GM19395 (cell line): ENCODE data around the gene ACTBL2.
A peak's percentile ranks its signal among the peaks of the same experiment; 100 is the strongest.
"Not testable (repeated sequence)": the region's sequence is repeated elsewhere in the genome, so short reads cannot be mapped to it uniquely, and the experiment has no call there.

Experiments
- ATAC-seq: cut with Tn5 transposase; IDR thresholded peaks from one replicate; pipeline ENCODE4 v1.9.1; 2021; ENCODE audit warnings: mild to moderate bottlenecking, moderate library complexity; ENCODE audit not compliant: unreplicated experiment

ACTBL2 gene

DNA sequence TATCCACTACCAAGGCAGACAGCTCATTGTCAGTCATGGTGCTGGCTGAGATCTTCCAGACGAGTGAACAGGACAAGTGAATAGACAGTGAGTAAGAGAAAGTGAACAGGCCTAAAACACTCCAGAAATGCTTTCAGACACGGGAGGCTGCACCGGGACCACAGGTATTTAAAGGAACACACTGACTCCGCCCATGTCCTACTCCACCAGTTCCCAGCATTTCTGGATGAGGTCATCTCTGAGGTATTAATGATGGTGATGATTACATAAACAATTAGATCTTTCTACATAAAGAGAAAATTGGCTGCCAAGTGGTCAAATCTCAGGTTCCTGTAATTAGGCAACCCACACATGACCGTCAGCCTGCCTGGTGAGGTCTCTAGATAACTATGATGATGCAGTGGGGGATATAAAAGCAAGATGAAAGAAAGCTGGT lies at the start of gene ACTBL2:
Gene ACTBL2 (minus strand): TSS at position 141 of the 436 bp plus-strand sequence. CDS start 104 bp downstream, at position 37.
- ATAC-seq: no peak

DNA sequence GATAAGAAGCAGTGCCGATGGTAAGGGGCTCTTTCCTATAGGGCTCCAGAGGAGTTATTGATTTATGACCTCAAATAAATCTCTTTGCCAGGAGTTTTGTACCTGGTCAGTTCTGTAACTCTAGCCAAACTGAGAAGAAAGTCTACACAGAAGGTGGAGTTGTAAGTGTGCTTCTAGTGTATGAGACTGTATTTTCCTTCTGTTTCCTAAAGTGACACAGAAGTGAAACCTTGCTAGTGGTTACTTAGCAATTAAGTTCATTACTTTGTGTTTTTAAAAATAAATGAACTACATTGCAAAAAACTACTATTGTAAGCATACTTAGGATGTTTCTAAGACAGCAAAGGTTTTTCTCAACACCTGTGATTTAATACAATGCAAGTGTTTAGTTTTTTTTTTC lies 48.7 kb upstream of the ACTBL2 start:
- ATAC-seq: peak; percentile 64

DNA sequence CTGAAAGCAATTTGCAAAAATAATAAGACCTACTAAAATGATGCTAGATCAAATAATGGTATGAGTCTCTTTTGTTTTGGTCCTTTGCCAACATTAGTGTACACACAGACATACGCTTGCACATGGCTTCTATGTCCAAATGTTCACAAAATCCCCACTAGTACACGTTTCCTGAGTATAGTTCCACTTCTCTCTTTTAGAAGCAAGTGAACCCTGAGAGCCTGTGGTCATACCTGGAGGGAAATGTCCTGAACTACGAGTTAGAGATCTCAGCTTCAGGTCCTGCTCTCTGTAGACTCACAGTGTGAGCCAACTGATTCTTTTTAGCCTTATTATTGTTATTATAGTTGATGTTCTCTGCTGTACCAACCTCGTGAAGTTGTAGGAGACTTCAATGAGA lies 47.3 kb upstream of the ACTBL2 start:
- peak; percentile 74 for ATAC-seq

DNA sequence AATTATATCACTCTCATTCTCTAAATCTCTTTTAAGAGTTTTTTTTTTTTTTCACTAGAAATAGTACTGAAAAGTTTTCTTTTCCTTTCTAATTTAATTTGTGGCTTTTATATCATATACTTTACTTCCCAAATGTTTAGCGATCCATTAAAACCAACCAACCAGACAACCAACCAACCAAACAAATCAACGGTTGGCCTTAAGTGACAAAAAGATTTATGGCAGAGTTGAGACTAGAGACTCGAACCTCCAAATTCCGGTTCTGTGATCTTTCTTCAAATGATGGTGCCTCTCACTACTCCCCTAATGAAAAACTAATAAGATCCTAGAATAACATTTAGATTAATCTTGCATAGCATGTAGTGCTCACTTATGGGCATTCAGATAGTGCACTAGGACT lies 45.3 kb upstream of the ACTBL2 start:
- no peak for ATAC-seq

DNA sequence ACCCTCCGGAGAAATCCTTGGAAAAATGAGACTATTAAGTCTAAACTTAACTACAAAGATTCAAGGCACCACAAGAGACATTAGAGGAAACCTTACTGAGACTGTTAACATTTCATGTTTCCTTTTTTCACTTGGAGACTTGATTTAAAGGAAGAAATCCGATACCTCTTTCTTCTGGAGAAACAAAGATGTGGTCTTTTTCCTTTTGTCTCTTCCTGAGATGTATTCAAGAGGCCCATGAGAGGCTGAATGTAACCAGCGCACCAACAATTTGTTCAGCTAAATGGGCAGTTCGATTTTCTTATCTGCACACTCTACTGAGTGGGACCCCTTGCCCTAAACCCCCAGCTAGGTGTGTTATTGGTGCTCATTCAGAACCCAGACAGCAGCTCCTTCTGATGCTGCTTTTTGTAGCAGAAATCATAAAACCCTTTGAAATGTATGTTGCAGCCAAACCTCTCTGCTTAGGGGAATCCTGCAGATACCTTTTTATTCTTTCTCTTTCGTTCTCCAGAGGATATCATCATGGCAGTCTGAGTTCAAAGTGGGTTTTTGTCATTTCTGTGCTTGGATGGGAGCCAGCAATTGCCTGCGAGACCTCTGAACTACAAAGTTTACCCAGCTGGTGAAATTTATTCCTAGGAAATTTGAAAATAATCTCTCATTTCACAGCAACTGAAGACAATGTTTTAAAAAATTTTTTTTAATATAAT lies 41.9 kb upstream of the ACTBL2 start:
- ATAC-seq: no peak

DNA sequence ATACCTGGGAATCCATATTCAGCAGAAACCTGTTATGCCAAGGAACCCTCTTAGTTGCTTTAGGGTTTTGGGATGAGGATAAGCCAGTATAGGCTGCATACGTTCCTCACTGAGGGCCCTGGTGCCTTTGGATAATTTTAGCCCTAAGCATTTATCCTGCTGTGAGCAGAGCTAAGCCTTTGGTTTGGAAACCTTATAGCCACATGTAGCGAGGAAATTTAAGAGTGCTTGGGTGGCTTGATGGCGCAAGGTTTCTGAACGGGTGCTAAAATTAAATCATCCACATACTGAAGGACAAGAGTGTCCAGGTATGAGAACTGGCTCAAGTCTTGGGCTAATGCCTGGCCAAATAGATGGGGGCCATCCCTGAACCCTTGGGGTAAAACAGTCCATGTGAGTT lies 39.9 kb upstream of the ACTBL2 start:
- not testable (repeated sequence) for ATAC-seq

DNA sequence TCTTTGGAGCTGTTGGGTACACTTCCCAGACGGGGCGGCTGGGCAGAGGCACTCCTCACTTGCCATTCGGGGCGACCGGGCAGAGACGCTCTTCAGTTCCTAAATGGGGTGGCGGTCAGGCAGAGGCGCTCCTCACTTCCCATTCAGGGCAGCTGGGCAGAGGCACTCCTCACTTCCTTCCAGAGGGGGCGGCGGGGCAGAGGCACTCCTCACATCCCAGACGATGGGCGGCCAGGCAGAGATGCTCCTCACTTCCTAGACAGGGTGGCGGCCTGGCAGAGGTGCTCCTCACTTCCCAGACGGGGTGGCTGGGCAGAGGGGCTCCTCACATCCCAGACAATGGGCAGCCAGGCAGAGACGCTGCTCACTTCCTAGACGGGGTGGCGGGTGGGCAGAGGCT lies 35.8 kb upstream of the ACTBL2 start:
- ATAC-seq: not testable (repeated sequence)

DNA sequence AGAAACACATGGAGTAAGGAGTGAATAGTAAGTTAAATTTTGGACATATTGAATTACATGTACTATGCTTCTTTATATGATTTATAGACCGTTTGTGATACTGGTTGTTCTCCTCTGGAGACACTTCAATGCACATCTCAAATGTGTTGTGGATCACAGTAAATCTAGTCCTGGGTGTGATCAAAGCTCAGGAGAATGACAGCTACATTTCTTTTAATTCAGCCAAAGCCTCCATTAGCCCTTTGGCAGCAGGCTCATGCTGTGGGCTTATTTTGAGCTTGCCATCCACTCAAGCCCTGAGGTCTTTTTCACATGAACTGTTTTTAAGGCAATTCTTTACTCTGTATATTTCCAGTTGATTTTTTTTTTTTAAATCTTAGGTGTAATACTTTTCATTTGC lies 34.6 kb upstream of the ACTBL2 start:
- ATAC-seq: no peak

DNA sequence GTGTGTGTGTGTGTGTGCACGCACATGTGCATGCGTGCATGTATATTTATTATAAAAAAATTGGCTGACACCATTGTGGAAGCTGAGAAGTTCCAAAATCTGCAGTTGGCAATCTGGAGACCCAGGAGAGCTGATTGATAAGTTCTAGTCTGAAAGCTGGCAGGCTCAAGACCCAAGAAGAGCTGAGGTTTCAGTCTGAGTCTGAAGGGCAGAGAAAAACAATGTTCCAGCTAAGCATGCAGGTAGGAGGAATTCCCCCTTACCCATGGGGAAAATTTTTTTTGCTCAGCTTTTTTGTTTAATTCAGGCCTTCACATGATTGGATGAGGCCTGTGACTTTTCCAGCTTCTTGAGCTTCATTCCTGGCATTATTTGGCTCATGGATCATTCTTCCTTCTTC lies 31.2 kb upstream of the ACTBL2 start:
- ATAC-seq: no peak

DNA sequence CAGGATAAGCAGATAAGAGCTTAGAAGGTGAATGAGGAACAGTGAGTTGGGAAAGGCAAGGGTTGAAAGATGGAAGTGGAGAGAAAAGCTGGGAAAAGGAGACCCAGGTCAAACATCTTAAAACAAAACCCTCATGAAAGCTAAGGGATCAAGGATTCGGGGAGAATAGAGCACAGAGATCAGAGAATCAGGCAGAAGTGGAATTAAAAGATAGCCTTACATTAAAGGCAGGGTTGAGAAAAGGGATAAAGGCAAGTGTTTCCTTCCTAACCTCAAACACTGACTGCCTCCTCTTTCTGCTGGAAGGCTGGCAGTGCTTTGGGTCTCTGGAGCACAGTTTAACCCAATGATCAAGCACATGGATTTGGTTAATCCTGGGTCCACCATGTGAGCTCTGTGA lies 28.7 kb upstream of the ACTBL2 start:
- ATAC-seq: no peak

DNA sequence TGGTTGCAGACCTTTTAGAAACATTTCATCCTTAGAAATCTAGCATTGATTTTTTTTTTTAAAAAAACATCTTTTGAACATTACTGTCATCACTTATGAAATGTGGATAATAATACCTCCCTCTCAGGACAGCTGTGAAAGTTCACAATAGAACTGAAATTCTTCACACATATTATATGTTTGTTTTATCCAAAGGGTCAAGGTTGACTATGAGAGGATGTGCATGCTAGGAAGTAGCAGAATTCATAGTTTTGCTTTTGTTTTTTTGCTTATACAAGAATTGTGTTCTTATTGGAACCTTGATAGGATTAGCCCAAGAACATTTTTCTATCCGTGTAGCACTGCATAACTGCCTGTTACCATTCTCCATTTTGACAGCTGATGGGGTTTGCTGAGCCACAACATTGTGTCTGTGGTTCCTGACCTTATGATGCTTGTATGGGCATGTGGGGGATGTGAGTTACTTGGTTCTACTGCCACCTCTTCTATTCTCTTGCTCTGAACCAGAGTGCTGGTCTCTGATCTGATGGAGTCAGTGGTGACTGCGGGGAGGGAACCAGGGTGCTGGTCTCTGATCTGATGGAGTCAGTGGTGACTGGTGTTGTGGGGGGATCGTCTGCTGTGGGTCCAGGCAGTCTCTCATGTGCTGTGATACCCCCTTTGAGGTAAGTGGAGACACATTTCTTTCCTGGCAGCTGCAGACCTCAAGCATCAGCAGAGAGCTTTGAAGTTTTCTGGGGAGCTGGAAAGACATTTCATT lies 27.1 kb upstream of the ACTBL2 start:
- no peak for ATAC-seq

DNA sequence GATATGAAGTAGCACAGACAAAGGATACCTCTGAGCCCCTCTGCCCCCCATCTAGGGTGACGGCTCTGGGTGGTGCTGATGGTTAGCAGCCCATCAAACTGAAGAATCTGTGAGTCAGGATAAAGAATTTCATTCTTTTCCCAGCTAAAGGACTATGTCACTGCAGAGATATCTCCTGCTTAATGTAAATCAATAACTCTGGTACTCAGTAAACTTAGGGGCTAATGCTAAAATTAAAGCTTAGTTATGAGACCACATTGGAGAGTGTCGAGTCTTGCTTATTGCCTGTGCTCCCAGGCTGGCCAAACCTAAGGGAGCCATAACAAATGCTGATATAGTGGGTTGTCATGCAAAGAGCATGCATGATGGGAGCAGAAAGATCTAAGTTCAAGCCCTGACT lies 25.6 kb upstream of the ACTBL2 start:
- no peak for ATAC-seq

DNA sequence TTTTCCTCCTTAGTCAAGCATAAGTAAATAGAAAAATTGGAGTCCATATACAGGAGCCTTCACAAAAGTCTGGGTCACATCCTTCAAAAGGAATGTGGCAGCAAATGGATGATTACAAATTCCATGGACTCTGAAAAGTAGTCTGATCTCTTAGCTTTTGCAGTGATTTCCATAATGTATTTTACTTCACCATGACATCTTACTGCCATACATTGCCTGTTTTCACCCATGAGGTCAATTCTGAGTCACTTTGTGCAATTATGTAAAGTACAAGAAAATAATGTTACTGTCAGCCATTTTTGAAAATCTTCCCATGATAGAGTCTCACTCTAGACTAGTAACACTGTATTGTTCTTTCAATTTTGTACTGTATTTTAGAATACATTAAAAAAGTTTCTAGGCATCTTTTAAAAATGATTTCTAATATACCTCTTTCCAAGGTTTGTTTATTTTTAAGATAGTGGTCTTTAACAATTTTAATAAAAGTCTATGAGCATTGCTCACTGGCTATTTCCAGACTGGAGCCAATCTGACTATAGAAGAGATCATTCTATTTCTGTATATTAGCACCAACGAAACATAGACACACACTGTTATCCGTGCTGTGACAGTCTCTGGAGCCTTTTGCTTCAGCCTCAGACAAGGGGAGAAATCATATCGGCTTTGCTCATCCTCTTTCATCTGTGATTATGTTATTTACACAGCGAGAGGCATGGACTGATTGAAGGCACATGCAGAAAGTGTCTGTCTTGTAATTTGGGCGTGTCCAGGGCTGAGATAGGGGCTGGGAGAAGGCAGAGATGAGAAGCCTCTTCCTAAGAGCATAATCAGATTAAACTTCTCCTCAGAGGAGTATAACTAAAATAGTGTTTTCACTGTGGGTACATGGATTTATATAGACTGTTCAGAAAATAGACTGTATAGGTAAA lies 22.9 kb upstream of the ACTBL2 start:
- no peak for ATAC-seq

DNA sequence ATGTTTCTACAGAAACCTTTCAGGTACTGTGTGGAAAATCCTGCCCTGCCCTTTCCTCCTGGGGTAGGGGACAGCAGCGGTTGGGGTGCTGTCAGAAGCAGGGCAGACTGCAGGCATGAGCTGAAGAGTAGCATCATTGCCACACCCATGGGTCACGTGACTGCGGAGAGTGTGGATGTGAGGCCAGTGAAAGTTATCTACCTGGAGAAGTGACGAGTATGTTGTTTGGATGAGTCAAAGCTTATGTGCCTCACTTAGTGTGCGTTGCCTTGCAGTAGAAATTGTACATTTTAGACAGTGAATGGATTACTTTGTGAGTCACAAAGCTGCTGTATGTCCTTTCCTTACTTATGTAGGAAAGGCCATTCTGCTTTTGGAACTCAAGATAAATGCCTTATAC lies 21.7 kb upstream of the ACTBL2 start:
- ATAC-seq: no peak

DNA sequence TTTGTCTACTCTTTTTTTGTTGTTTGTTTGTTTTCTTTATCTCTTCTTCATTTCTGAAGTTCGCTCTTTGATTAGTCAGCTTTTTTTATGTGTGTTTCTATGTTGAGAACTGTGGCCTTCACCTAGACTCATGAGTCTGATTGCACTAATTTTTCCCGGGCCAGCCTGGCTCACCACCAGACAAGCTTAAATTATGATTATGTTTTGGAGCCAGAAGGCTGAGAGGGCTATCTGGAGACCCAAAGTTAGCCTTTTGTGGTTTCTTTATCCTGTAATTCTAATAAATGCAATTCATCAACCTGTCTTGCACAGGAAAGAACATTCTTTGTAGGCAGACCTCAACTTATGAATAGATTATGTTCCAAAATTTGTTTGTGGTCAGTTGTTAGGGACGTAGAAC lies 20.8 kb upstream of the ACTBL2 start:
- ATAC-seq: no peak

DNA sequence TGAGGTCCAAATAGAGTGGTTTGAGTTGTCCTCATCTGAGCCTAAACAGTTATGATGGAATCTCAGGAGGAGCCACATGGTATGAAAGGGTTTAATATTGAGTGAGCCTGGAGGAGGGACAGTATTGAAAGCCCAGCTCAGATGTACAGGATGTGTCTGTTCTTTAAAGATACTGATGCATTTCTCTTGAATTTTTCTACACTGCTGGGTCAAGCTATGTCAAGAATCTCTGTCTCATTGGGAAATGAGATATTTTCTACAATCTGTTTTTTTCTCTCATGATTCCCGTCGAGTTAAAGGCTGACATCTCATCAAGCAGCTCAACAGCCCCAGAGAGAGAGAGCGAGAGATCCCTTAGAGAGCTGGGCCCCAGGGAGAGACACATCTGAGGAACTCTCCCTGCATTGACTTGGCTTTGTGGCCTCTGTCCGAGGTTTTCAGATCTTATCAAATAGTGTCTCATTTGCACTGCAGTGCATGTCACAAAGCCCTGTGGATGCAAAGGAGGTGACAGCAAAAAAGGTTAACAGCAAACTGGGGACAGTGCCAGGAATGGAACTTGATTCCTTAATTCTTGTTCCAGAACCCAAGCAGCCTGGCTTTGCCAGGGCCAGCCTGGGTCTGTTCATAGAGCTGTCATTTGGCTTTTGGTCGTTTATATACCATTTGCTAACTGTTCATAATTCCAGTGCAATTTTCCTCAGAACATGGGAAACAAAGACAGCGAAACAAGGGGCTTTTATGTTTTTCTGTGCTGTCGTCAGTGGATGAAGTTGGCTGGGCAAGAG lies 19.0 kb upstream of the ACTBL2 start:
- ATAC-seq: no peak

DNA sequence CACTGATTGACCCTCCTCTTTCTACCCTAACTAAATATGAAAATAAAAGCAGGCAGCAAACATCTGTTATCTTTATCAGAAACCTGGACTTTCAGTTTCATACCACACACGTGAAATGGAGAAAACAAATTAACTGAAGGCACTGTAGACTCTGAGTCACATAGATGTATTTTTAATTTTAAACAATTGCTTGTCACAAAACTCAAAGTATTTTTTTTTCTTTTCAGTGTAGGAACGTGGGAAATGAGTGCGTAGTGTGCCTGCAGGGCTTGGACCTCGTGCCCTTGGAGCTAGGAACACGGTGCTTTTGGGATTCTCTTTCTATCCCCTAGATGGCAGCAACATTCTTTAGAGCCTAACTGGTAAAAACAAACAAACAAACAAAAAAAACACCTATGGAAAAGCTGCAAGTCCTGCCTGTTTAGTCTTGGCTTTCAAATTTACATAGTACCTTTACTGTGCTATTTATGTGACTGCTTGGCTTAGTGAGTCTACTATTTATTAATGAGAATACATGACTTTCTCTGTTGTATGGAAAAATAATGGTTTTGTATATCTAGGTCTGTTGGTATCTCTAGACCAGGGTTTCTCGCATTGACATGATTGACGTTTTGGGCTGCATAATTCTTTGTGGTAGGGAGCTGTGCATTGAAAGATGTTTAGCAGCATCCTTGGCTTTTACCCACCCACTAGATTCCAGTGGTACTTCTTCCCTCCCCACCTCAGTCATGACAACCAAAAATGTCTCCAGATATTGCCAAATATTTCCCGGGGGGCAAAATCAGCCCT lies 16.8 kb upstream of the ACTBL2 start:
- ATAC-seq: peak; percentile 91

DNA sequence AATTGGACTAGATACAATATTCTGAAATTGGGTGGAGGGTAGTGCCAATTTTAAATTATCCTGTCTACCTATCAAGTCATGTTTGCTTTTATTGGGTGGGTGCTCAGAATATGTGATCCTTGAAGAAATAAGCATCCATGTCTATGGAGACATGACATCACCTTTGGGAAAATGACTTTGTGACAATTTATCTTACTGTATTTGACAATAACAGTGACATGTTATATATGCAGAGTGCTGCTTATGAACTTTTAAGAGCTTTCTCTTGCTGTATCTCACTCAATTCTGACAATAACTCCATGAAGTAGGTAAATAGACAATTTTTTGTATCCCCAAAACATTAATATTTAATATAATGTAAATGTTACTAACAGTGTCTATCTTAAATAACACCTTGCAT lies 15.1 kb upstream of the ACTBL2 start:
- ATAC-seq: no peak

DNA sequence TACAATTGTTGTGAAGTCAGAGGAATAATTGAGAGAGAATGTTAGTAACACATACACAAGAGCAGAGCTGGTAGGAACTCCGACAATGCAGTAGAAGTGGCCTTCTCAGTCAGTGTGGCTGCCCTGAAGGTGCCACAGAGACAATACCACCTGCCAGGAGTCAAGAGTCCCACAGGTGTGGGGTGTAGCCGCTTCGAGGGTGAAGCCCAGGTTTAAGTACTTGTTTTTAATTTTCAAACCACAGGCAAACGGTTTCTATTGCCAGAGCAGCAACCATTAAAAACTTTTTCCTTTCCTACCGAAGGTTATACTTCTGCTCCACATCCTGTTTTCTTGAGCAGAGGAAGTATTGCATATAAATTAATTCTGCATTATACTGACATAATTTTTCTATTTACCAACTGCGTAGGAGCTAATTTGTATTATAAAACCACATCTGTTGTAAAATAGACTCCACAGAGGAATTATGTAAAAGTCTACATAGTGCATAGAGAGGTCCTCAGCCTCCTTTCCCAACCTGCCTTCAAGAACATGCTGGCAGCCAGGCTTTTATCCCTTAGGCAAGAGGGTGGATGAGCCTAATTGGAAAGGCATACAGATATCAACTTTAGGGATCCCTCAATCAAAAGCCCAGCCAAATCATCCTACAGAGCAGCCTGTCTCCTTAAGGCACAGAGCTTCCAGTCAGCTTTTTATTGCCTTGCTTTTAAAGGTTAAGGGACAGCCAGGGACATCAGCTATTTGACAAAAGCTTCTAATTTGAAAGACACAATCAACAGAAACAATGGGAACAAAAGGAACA lies 12.9 kb upstream of the ACTBL2 start:
- no peak for ATAC-seq
